Occipital lobe (tissue), 2 donors: ENCODE data around the gene NOTUM. TPM values are rescaled to one million over a fixed set of nuclear protein-coding genes. Genes with fewer than 3 reads are reported as not detected.
"Not testable (repeated sequence)": the region's sequence is repeated elsewhere in the genome, so short reads cannot be mapped to it uniquely, and the experiment has no call there.

Source experiments
- DNase-seq: peaks from one replicate; lab custom pipeline; 2025; lab: John Stamatoyannopoulos, UW
- total RNA-seq: library from RNA; depleted of rRNA; stranded (reverse); fragments of >200 nt; gene quantifications from one replicate; pipeline ENCODE4 v1.2.3, GENCODE V29; 2014

Gene NOTUM
- total RNA-seq, 1 donor from 2014 or later = 0.31 TPM

GRCh38 chr17:81996757-81997441 is 35.9 kb upstream of the NOTUM start:
- no peak for DNase-seq

GRCh38 chr17:81996232-81996756 is 35.3 kb upstream of the NOTUM start:
- no peak for DNase-seq

GRCh38 chr17:81995463-81996231 is 34.7 kb upstream of the NOTUM start:
- no peak for DNase-seq

GRCh38 chr17:81994593-81995462 is 33.8 kb upstream of the NOTUM start:
- DNase-seq = no peak

- DNase-seq = no peak
These were observed 33.0 kb upstream of the NOTUM start for GRCh38 chr17:81993729-81994592.

- no peak for DNase-seq
These were observed 31.5 kb upstream of the NOTUM start for GRCh38 chr17:81992306-81993102.

GRCh38 chr17:81991684-81992305 is 30.8 kb upstream of the NOTUM start:
- DNase-seq = no peak

- no peak for DNase-seq
These were observed 30.1 kb upstream of the NOTUM start for GRCh38 chr17:81990836-81991683.

GRCh38 chr17:81987161-81987770 is 26.3 kb upstream of the NOTUM start:
- no peak for DNase-seq

GRCh38 chr17:81986606-81987005 is 25.6 kb upstream of the NOTUM start:
- no peak for DNase-seq

- DNase-seq = no peak
These were observed 23.9 kb upstream of the NOTUM start for GRCh38 chr17:81984773-81985410.

- no peak for DNase-seq
These were observed 22.8 kb upstream of the NOTUM start for GRCh38 chr17:81983639-81984373.

GRCh38 chr17:81983011-81983638 is 22.1 kb upstream of the NOTUM start:
- no peak for DNase-seq

GRCh38 chr17:81981511-81981910 is 20.5 kb upstream of the NOTUM start:
- not testable (repeated sequence) for DNase-seq

GRCh38 chr17:81980707-81981343 is 19.8 kb upstream of the NOTUM start:
- no peak for DNase-seq

GRCh38 chr17:81980122-81980521 is 19.1 kb upstream of the NOTUM start:
- DNase-seq = no peak
